PFSK-1 (cell line): Measurements from ENCODE around the gene GATA3.

Experiments
- FOXP2 ChIP-seq: optimal IDR thresholded peaks from 2 replicates; pipeline ENCODE3; 2011; ENCODE audit warnings: borderline replicate concordance, control low read depth, inconsistent platforms; ENCODE audit not compliant: insufficient read depth; ENCODE audit errors: extremely low read length, extremely low read depth
- POLR2AphosphoS5 ChIP-seq: IDR thresholded peaks from 2 replicates; pipeline ENCODE4 v1.6.1; 2012; ENCODE audit warnings: low read depth, mild to moderate bottlenecking, control low read depth, low read length, moderate library complexity
- SIN3A ChIP-seq: IDR thresholded peaks from 2 replicates; pipeline ENCODE4 v1.6.1; 2012; ENCODE audit warnings: mild to moderate bottlenecking, low read length, moderate library complexity, borderline replicate concordance; ENCODE audit not compliant: insufficient read depth
- TAF1 ChIP-seq: IDR thresholded peaks from 2 replicates; pipeline ENCODE4 v1.6.1; 2012; ENCODE audit warnings: low read length, control low read depth, borderline replicate concordance; ENCODE audit not compliant: insufficient read depth
- TF ChIP-seq, protein P1 (sequence below), 2 experiments: IDR thresholded peaks; 2 replicates each; pipeline versions ENCODE4 v1.6.1 to v1.8.0; 2011 to 2012; ENCODE audit warnings: low read depth in 2 of 2, low read length in 2 of 2, control low read depth in 1 of 2, inconsistent platforms in 1 of 2, mild to moderate bottlenecking in 1 of 2, moderate library complexity in 1 of 2; ENCODE audit not compliant: insufficient read depth in 1 of 2

GATA3 gene

DNA sequence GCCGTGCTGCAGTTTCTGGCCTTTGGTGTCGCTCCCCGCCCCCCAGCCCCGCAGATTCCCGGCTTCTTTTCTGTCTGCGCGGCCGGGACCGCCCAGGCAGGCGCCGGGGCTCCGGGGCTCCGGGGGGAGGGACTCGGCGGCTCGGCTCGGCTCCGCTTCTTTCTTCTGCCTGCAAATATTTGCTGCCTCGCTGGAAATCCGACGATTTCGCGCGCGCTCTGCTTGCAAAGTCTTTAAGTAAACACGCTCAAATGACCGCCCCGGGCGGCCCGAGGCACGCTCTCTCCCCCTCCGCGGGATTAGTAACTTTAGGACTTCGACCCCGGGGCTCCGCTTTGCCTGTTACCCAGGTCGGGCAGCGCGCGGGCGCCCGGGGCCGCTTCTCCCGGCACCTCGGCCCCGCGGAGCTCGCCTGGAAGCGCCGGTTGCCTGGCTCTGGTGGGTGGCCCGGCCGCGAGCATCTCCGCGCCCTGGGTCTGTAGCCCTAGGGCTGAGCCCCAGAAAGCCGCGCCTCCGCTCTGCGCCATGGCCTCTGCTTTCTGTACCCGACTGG is 3.9 kb upstream of the GATA3 start:
- TF ChIP-seq, protein P1, sequence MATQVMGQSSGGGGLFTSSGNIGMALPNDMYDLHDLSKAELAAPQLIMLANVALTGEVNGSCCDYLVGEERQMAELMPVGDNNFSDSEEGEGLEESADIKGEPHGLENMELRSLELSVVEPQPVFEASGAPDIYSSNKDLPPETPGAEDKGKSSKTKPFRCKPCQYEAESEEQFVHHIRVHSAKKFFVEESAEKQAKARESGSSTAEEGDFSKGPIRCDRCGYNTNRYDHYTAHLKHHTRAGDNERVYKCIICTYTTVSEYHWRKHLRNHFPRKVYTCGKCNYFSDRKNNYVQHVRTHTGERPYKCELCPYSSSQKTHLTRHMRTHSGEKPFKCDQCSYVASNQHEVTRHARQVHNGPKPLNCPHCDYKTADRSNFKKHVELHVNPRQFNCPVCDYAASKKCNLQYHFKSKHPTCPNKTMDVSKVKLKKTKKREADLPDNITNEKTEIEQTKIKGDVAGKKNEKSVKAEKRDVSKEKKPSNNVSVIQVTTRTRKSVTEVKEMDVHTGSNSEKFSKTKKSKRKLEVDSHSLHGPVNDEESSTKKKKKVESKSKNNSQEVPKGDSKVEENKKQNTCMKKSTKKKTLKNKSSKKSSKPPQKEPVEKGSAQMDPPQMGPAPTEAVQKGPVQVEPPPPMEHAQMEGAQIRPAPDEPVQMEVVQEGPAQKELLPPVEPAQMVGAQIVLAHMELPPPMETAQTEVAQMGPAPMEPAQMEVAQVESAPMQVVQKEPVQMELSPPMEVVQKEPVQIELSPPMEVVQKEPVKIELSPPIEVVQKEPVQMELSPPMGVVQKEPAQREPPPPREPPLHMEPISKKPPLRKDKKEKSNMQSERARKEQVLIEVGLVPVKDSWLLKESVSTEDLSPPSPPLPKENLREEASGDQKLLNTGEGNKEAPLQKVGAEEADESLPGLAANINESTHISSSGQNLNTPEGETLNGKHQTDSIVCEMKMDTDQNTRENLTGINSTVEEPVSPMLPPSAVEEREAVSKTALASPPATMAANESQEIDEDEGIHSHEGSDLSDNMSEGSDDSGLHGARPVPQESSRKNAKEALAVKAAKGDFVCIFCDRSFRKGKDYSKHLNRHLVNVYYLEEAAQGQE (IDR thresholded peaks at IDR 0.05; ENCODE audit: insufficient read depth in 1 of 2, low read depth in 2 of 2, low read length in 2 of 2) = no peak

DNA sequence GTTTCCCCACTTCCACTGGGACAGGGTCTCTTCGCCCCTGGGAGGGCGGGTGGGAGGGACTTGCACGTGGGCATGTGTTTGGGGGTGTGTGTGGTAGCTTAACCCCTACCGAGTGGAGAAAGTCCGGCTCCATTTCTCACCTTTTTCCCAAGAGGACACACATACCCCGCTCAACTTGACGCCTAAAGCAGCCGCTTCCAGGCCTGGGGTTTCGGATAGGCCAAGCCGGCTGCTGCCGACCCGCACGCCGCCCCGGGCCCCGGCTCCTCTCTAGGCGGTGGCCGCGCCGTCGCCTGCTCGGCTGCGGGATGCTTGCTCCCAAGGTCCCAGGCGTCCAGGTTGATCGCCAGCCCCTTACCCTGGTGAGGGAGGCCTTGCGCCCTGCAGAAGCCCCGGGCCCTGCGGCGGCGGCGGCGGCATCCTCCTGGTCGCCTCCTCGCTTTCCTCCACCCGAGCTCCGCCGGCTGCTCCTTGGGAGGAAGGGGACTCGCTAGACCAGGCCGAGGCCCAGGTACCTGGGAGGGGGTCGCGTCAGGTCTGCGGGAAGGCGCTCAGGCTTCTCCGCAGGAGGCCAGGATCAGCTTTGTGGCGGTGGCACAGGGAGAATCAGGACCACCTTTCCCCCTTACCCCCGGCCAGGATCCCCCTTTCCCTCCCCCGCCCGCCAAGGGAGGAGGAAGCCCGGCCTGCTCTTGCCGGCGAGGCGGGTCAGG is 3.2 kb upstream of the GATA3 start:
- no peak for TF ChIP-seq FOXP2
- TF ChIP-seq TAF1 = no peak
- no peak for TF ChIP-seq POLR2AphosphoS5
- TF ChIP-seq, protein P1 (IDR thresholded peaks at IDR 0.05; ENCODE audit: insufficient read depth in 1 of 2, low read depth in 2 of 2, low read length in 2 of 2) = no peak
- TF ChIP-seq SIN3A = no peak

DNA sequence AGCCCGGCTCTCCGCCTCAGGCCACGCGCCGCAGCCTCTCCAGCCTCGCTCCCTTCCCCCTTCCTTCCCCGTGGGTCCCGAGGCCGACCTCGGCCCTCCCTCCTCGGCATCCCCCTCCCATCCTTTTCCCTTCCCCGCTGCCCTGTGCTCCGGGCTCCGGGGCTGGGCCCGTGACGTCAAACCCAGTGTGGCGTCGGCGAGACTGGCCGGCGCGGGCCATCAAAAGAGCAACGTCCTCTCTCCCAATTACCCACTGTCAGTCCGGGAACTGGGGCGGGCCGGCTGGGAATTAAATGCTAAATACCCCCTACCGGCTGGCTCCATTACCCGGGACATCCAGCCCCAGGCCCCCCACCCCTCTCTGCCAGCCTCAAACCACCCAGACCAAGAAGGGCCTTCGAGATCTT is 2.6 kb upstream of the GATA3 start:
- peak; percentile 61; the same call in 1 of the 2 replicates for TF ChIP-seq TAF1
- 0 out of 2 replicates have a peak, but pooled peaks have one; percentile 28 for TF ChIP-seq SIN3A
- TF ChIP-seq FOXP2 = no peak
- no peak for TF ChIP-seq POLR2AphosphoS5
- TF ChIP-seq, protein P1 (IDR thresholded peaks at IDR 0.05; ENCODE audit: insufficient read depth in 1 of 2, low read depth in 2 of 2, low read length in 2 of 2) = 0 out of 4 replicates have a peak, but pooled peaks of 1 of the 2 experiments have one; percentile 12

DNA sequence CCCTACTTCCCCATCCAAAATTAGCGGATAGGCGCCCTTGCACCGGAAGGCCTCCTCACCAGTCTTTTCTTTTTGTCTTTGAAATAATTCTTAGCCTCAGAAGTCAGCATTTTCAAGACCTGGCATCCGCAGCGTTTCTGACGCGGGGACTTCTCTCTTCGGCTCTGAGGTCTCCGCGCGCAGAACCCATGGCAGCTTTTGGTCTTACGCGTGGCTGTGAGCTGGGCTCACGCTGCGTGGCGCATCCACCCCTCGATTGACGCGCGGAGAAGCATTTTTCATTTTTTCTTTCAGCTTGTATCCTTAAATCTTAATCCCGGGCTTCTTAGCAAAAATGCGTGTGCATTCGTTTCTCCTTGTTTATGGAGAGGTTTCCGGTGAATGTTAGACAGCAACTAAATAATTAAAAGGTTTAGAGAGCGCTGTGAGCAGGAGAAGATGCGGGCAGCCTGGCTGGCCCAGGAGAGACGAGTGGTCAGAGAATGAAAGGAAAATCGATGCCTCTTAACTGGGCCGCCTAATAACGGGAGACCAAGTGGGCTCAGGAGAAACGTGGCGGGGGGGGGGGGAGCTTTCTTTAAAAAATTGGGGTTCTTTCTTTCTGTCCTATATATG is 2.0 kb upstream of the GATA3 start:
- TF ChIP-seq, protein P1 (IDR thresholded peaks at IDR 0.05; ENCODE audit: insufficient read depth in 1 of 2, low read depth in 2 of 2, low read length in 2 of 2) = no peak
- no peak for TF ChIP-seq TAF1
- TF ChIP-seq FOXP2 = no peak
- no peak for TF ChIP-seq POLR2AphosphoS5
- TF ChIP-seq SIN3A = no peak
